NCI-H446 (cell line): ENCODE data around the gene YAF2.
A peak's percentile ranks its signal among the peaks of the same experiment; 100 is the strongest.
"Not testable (repeated sequence)": the region's sequence is repeated elsewhere in the genome, so short reads cannot be mapped to it uniquely, and the experiment has no call there.

ENCODE experiments used
- DNase-seq, 2 experiments: peaks; one replicate each; lab custom pipeline; 2025; lab: John Stamatoyannopoulos, UW

Gene YAF2

GRCh38 chr12:42196723-42197603, 41.1 kb downstream of the YAF2 start:
- DNase-seq: no peak

- no peak for DNase-seq
Observed at GRCh38 chr12:42192686-42193085, 45.4 kb downstream of the YAF2 start.

DNA sequence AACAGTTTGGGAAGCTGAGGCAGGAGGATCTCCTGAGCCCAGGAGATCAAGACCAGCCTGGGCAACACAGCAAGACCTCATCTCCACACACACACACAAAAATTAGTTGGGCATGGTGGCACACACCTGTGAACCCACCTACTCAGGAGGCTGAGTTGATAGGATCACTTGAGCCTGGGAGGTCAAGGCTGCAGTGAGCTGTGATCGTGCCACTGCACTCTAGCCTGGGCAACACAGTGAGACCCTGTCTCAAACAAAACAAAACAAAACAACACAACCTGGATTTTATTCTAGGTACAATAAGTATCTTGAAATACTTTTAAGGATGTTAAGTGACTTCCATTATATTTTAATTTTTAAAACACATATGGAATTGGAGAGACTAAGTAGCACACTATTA, 45.8 kb downstream of the YAF2 start:
- DNase-seq: no peak

DNA sequence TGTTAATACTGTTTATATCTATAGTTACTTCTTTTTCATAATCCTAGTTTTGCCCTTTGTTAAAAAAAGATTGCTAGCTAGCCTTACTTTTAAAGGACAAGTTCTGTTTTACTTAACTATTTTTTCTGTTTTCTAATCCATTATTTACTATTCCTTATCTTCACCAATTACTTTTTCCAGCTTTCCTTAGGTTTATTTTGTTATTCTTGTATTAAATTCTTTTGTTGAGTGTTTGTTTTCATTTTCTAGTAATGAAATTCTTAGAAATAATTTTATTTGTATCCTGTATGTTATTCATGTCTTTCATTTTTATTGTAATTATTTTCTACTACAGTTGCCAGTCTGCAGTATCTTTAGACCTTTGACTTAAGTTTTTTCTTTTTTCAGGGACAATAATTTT, 47.7 kb downstream of the YAF2 start:
- DNase-seq: no peak

GRCh38 chr12:42188275-42188674, 49.8 kb downstream of the YAF2 start:
- DNase-seq: not testable (repeated sequence)

DNA sequence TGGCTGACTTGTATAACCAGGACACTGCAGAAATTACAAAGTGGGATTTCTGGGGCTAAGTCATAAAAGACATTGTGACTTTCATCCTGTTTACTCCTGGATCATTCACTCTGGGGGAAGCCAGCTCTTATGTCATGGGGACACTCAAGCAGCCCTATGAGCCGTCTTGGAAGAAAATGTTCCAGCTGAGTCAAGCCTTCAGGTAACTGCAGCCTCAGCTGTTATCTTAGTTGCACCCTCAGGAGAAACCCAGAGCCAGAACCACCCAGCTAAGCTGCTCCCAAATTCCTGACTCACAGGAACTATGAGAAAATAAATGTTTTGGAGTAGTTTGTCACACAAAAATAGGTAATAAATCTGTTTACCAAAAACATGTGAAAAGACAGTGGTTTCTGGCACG, 50.2 kb downstream of the YAF2 start:
- no peak for DNase-seq

GRCh38 chr12:42186793-42187192, 51.3 kb downstream of the YAF2 start:
- DNase-seq: no peak

- no peak for DNase-seq
Observed at GRCh38 chr12:42182394-42182793, 55.7 kb downstream of the YAF2 start.

- DNase-seq: no peak
Observed at GRCh38 chr12:42180990-42181596, 57.0 kb downstream of the YAF2 start.

- DNase-seq: no peak
Observed at GRCh38 chr12:42178101-42178500, 59.9 kb downstream of the YAF2 start.

DNA sequence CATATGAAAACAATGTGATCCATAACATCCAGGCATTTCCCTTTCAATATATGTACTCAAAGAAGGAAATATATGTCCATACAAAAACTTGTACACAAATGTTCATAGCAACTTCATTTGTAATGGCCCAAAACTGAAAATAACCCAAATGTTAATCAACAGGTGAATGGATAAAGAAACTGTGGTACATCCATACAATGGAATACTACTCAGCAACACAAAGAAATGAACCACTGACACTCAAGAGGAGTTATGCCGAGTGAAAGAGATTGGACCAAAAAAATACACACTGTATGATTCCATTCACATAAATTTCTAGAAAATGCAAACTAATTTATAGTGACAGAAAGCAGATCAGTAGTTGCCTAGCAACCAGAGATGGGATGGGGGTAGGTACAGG, 63.1 kb downstream of the YAF2 start:
- no peak for DNase-seq

DNA sequence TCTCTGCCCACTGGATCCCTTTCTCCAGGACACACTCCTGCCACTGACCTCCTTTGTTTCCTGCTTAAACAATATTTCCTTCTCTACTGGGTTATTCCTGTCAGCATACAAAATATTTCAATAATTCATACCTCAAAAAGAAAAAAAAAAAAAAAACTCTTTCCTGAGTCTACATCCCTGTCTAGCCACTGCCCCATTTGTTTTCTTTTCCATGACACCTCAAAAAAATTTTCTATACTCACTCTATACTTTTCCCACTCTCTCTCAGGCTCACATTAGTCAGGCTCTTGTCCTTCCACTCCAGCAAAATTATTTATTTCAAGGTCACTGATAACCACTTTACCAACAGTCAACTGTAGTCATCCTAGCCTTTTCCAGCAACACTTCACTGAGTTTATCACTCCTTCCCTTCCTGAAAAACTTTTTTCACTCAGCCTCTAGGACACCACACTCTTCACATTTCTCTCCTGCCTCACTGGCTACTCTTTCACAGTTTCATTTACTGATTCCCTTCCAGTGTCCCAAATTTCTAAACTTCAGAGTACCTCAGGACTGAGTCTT, 64.0 kb downstream of the YAF2 start:
- DNase-seq: no peak

GRCh38 chr12:42172441-42173210, 65.4 kb downstream of the YAF2 start:
- no peak for DNase-seq

GRCh38 chr12:42167711-42168110, 70.3 kb downstream of the YAF2 start:
- DNase-seq: no peak

- DNase-seq: no peak
Observed at GRCh38 chr12:42166501-42166900, 71.5 kb downstream of the YAF2 start.

DNA sequence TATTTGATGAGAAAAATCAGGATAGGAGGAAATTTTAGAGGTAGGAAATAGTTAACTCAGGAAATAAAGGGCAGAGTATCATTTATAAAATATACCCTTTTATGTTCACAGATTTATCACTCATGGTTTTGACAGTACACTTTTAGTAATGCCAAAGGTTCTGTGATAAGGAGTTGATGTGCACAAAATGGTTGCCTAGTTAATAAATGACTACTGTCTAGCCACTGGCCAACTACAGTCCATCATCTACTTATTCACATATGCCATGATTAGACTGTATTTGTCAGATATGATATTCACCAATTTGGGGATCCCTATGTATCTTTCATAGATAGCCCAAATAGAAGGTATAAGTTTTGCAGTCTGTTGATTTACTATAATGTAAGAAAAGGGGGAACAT, 74.1 kb downstream of the YAF2 start:
- DNase-seq: no peak

DNA sequence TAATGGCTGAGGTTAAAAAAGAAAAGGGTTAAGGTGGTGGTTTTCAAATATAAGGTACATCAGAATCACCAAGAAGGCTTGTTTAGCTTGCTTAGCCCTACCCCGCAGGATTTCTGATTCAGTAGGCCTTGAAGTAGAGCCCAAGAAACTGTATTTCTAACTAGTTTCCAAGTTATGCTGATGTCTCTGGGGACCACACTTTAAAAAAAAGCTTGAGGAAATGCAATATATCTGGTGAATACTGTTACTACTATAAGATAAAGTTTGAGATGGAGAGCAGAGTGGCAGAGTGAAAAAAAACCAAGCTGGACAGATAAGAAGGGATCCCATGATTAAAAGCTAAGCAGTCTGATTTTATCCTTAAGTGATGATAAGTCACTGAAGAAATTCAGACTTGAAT, 75.1 kb downstream of the YAF2 start:
- DNase-seq: no peak

- DNase-seq: no peak
Observed at GRCh38 chr12:42162193-42162592, 75.9 kb downstream of the YAF2 start.

DNA sequence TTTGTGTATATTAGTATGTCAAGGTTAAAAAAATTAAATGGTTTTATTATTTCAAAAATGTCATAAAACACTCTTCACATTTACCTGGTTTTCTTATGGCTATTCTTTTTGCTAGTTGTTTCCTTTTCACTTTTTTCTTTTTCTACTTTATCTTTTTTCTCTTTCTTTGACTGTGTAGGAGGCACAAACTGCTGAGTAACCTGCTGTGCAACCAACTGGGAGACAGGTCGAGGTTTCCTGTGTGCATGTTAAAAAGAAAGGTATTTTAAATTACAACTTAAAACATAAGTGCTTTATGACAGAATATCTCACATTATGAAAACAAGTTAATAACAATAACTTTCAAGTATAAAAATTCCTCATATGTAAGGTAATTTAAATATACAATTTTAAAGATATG, 76.5 kb downstream of the YAF2 start:
- DNase-seq: no peak

GRCh38 chr12:42156232-42156631, 81.8 kb downstream of the YAF2 start:
- DNase-seq: no peak

- DNase-seq: peak in 1 of 2 experiments; percentile 5
Observed at GRCh38 chr12:42145552-42146215, 92.4 kb downstream of the YAF2 start.

- no peak for DNase-seq
Observed at GRCh38 chr12:42145197-42145549, 92.9 kb downstream of the YAF2 start.
